Sciatic nerve (tissue), 2 donors: ENCODE data around the gene PP2D1. TPM values are rescaled to one million over a fixed set of nuclear protein-coding genes. Genes with fewer than 3 reads are reported as not detected.
"Not testable (repeated sequence)": the region's sequence is repeated elsewhere in the genome, so short reads cannot be mapped to it uniquely, and the experiment has no call there.

Source experiments
- ATAC-seq: fragments of 200-7000 bp; cut with Tn5 transposase; one replicate; pipeline ENCODE4 v1.9.1; 2020; ENCODE audit warnings: mild to moderate bottlenecking, moderate library complexity
- DNase-seq: peaks from one replicate; pipeline ENCODE4 v3.0.0-alpha.2; 2020; ENCODE audit warnings: low spot score
- intact Hi-C: fragments of 100-400 bp; cut with DNase I; formaldehyde crosslinking; loops from one replicate; pipeline ENCODE4 v1.14.2; 2022
- total RNA-seq: library from RNA; stranded (reverse); fragmentation: NEBNext Ultra II Directional; extraction: Animal tissue kit (Norgen Biotek cat#: 25700); gene quantifications from one replicate; pipeline ENCODE4 v1.2.1, GENCODE V29; 2021
- donor health status: DM: no; HTN: no; CAD: no.
- donor health status: DM: no; HTN: no; CAD: no.

Gene PP2D1
- total RNA-seq, 1 donor from 2014 or later: not detected

DNA sequence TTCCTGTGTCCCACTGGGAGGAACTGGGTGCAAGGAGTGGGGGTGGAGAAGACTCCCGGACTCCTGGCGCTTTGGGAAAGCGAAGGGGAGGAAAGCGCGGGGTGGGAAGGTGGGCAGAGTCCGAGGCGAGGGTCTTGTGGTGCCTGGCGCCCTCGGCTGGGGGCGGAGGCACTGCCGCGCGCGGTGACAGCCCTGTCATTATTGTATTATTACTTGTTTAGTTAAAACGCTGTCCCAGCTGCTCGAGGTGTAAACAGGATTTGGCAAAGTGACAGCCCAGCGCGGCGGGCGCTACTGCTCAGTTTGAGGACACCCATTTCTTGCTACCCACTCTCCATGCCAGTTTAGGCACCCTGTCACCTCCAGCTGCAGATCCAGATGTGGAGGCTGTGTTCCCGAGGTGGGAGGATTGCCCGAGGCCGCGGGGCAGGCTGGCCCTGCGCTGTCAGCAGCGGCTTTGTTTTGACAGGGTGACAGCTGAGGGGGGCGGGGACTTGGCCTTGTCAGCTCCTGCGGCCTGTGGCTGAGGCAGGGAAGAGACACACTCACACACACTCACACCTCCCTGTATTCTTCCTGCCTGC lies 29.2 kb upstream of the PP2D1 start:
- intact Hi-C loops: loop anchor here (10.0 kb wide), 1 partner anchor 144 kb away; the partner anchor contains the start of gene SGO1
- peak; percentile 90 for DNase-seq
- ATAC-seq: peak; percentile 86

DNA sequence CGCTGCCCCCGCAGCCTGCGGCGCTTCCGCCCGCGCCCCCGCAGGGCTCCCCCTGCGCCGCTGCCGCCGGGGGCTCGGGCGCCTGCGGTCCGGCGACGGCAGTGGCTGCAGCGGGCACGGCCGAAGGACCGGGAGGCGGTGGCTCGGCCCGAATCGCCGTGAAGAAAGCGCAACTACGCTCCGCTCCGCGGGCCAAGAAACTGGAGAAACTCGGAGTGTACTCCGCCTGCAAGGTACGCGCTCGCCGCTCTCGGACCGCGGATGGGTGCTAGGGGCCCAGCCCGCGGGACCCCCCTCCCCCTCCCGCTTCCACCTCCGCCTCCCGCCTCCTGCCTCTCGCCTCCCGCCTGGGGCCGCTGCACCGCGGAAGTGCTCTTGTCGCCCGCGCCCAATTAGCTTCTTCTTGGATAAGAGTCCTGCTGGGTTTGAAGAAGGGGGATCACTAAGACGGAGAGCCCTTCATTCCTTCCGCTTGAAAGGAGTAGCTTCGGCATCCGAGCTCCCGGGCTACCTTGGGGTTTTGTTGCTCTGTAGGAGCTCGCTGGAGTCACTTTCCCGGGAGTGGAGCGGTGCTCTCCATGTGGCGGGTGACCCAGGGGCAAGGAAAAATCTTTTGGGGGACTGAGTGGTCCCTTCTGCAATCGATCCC lies 28.6 kb upstream of the PP2D1 start:
- intact Hi-C loops: loop anchor here (10.0 kb wide), 1 partner anchor 144 kb away; the partner anchor contains the start of gene SGO1
- DNase-seq: peak; percentile 87
- ATAC-seq: peak; percentile 76

DNA sequence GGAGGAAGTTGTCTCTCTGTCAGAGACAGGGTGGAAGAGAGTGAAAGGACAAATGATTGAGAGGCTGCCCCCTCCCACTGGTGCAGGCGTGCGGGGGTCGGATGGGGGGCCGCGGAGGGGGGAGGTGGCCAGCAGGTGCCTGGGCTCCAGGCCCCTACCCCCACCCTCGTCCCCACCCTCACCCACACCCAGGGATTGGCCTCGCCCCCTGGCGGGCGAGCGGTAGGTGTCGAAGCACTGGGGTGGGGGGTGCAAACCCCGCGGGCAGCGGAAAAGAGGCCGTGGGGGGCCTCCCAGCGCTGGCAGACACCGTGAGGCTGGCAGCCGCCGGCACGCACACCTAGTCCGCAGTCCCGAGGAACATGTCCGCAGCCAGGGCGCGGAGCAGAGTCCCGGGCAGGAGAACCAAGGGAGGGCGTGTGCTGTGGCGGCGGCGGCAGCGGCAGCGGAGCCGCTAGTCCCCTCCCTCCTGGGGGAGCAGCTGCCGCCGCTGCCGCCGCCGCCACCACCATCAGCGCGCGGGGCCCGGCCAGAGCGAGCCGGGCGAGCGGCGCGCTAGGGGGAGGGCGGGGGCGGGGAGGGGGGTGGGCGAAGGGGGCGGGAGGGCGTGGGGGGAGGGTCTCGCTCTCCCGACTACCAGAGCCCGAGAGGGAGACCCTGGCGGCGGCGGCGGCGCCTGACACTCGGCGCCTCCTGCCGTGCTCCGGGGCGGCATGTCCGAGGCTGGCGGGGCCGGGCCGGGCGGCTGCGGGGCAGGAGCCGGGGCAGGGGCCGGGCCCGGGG lies 27.9 kb upstream of the PP2D1 start, which contains the start of gene KAT2B:
TSS of gene KAT2B (plus strand) at position 682 of the 783 bp plus-strand sequence. CDS start at position 714, 32 bp downstream.
- intact Hi-C loops: loop anchor here (5.0 to 10.0 kb wide), 2 partner anchors 93 to 145 kb away; partner anchors contain the start of genes RAB5A and SGO1
- DNase-seq (peak; percentile 89), ATAC-seq (peak; percentile 81)

DNA sequence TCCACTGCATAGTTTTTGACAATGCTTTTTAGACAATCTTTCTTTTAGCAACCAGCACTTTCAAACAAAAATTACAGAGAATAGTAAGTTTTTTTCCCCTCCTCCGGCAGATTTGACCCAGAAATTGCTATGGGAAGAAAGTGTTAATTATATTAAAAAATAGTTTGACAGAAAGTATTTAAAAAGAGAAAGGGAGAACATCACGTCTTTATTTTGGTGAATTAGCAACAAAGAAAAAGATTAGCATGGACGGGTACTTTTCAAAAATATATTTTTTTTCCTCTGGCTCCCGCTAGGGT lies 27.4 kb upstream of the PP2D1 start:
- ATAC-seq: no peak
- no peak for DNase-seq
- intact Hi-C loops: loop anchor here (5.0 kb wide), 1 partner anchor 92 kb away; the partner anchor contains the start of gene RAB5A

DNA sequence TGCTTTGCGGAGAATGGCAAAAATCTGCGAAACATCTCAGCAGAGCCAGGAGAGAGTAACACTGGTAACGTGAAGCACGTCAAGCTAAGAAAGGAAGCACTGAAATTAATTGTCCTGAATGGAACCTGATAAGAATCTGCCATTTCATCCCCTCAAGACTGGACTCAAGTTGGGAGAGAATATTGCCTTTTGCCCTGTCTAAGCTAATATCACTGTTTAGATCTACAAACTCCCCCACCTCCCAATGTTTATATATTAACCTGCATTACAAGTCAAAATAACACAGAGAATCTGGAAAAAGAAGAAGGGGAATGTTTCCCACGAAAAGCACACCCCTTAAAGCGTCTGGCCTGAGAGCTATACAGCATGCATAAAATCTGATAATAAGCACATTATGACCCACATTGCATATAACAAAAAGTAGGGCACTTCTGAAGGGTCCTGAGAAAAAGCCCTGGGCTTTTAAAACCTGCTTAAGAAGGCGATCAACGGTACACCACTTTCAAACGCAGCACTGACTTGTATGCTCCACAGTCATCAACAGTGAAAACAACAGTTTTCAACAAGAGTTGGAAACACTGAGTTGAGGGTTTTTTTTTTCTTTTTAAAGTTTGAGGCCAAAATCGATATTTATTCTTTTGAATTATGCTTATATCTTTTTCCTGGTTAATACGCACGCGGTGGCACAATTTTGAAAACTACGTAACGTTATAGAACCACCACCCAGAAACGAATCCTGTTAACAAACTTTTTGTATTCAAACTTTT lies 26.8 kb upstream of the PP2D1 start:
- no peak for ATAC-seq
- intact Hi-C loops: loop anchor here (5.0 kb wide), 1 partner anchor 92 kb away; the partner anchor contains the start of gene RAB5A
- DNase-seq: no peak

DNA sequence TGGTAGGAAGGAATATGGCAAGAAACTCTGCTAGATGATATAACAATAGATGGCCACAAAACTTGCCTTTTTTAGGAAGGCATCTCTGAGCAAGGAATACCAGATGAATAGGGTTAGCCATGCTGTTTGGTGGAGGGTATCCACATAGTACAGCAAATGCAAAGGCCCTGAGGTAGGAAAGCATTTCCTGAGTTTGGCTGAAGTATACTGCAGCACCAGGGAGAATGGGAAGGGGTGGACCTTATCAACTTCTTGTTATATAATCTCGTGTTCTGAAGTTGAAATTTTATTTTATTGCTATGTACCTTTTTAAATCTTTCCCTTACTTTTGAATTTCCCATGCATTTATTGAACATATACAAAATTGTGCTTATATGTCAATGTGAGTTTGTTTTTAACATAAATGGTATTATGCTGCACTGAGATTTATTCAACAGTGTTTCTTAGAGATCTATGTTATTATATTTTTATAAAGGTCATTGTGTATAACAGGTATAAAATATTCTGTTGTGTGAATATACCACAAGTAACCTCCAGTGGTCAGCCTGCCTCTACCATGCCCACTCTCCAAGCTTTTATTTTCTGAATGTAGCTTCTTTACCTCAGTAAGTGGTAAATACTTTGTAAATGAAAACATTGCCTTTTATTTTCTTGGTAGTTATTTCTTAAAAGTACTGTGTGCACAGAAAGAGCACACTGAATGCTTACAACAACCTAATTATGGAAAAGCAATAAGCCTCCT lies 25.4 kb upstream of the PP2D1 start:
- ATAC-seq (no peak), DNase-seq (no peak)
- intact Hi-C loops: loop anchor here (5.0 kb wide), 1 partner anchor 90 kb away; the partner anchor contains the start of gene RAB5A

DNA sequence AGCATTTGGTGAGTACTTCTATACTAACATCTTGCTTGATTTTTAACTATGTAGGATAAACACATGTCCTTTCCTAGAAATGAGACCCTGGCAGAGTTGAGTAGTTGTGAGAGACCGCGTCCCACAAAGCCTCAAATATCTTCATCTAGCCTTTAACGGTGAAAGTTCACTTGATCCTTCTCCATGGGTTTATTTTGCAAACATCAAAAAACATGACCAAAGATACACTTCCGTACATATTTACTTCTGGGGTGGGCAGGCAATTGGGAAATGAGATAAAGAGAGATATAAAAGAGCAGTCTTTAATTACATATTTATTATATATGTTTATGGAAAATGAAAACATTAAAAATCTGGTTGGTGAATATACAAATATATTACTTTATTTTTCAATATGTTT lies 23.0 kb upstream of the PP2D1 start:
- intact Hi-C loops: loop anchor here (5.0 kb wide), 1 partner anchor 88 kb away; the partner anchor contains the start of gene RAB5A

DNA sequence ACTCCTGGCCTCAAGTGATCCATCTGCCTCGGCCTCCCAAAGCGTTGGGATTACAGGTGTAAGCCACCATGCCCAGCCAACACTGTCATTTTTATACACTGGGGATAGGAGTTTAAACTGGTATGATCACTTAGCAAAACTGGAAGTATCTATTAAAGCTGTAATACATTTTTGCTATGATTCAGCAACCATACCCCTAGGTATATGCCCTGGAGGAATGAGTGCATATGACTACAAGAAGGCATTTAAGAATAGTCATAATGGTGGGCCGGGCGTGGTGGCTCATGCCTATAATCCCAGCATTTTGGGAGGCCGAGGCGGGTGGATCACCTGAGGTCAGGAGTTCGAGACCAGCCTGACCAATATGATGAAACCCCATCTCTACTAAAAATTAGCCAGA lies 19.9 kb upstream of the PP2D1 start:
- DNase-seq, intact Hi-C loops, ATAC-seq: not testable (repeated sequence)

More for the DNA sequence above, 23.0 kb upstream of the PP2D1 start:
- no peak for DNase-seq
- no peak for ATAC-seq

DNA sequence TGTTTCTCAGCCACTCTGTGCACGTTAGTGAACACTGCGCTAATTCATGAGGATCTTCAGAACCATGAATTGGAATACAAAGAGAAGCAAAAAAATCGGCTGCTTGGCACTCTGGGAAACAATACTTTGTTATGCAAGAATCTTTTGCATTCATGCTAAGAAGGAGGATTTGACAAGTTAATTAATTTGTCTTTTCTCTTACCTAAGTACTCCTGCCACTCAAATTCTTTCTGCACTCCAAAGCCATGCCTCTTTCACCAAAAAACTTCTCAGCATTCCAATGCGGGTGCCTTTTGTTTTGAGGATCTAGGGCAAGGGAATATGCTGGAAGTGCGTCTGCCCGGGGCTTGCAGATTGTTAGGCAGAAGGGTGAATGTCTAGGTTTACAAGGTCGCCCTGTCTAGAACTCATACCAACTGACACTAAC lies 16.9 kb upstream of the PP2D1 start:
- no peak for DNase-seq
- intact Hi-C loops: no loop called here
- no peak for ATAC-seq

DNA sequence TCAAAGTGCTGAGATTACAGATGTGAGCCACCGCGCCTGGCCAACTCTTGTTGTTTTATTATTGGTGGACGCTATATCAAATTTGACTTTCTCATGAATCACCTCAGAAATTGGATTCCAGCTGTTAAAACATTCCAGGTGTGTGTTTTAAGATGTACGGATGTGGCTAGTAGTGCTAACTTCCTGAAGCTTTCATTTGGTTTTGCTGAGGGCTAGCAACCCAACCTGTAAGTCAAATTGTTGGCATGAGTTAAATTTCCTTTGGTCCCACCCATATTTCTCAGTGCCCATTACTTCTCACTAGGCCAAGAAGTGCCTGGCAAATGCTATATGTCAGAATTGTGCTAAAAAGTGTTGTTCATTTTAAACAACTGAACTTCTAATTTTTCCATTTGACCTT lies 15.1 kb upstream of the PP2D1 start:
- no peak for ATAC-seq
- no peak for DNase-seq
- intact Hi-C loops: no loop called here

DNA sequence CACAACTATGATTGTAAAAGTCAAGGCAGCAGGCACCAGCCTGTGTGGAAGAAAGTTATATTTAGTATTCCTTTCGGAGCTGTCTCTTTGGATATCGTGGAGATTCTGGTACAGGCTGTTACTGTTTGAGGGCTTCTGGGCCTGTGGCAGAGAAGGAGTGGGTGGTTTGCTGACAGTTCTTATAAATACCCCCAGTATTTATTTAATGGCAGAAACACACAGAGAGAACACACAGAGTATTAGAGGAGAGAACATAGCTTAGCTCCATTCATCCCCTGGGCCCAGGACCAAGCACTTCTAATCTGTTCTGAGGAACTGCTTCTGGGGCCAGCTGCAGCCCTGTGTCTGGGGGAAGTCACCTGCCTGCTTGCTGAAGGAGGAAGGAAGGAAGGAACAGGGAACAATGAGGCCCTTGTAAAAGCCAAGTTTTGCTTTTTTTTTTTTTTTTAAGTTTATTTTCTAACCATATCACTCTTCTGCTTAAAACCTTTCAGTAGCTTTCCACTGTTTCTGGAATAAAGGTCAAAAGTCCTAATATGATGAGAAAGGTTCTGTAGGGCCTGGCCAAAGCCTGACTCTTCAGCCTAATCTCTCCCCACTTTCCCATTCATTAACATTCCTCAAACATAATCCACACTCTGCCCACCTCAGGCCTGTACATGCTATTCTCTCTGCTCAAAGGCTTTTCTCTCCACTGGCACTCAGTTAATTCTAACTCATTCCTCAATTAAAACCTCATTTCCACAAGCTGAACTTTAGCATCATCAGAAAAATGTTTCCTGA lies 11.8 kb upstream of the PP2D1 start:
- DNase-seq (peak; percentile 67), ATAC-seq (peak; percentile 94)
- intact Hi-C loops: no loop called here

DNA sequence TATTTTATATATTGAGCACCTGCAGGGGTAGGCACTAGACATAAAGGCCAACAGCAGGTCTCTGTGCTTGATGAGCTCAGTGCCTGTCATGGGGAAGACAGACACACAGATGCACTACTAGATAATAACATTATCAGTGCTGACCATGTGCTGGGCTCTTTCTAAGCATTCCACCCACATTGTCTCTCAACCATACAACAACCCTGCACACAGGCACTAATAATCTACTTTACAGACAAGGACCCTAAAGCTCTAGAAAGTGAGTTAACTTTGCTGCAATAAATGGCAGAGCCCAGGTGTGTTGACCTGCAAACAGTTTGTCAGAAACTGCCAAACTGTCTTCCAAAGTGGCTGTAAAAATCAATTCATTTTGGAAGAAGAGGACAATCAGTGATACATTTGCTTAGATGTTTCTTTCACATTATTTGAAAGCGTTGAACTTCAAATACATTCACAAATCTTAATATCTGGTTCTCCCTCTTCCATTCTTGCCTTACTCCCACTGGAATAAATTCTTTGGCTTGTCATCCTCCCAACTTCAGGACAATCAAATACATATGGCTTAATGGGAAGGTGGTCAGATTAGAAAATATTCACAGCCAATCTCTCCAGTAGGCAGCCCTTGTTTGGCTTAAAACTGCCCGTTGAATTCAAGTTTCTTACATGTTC lies 11.0 kb upstream of the PP2D1 start:
- no peak for ATAC-seq
- intact Hi-C loops: no loop called here
- no peak for DNase-seq

DNA sequence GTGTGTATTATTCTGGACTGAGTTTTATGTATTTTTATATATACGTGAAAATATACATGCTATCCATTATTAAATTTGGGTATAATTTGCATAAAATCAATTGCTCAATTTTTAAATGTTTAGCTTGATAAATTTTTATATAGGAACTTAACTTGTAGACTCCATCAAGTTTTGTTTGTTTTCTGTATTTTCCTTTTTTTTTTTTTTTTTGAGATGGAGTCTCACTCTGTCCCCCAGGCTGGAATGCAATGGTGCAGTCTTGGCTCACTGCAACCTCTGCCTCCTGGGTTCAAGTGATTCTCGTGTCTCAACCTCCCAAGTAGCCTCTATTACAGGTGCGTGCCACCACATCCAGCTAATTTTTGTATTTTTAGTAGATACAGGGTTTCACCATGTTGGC lies 4.0 kb upstream of the PP2D1 start:
- ATAC-seq, intact Hi-C loops, DNase-seq: not testable (repeated sequence)

DNA sequence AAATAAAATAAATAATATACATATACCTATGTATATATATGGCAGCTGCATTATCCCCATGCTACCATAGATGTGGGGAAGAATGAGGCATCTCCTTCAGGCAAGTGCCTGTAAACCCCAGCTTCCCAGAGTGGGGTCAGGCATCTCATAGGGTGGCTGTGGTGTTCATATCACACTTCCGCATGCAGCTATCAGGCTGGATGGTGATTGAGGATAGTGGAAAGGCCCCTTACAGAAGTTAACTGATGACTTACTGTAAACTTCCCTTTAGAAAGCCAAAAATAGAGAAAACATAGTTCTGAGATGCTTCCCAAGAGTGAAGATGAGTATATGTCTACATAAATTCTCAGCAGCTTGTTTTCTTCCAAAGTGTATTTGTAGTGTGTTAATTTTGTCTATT lies 3.5 kb upstream of the PP2D1 start:
- intact Hi-C loops: no loop called here
- ATAC-seq (no peak), DNase-seq (no peak)

DNA sequence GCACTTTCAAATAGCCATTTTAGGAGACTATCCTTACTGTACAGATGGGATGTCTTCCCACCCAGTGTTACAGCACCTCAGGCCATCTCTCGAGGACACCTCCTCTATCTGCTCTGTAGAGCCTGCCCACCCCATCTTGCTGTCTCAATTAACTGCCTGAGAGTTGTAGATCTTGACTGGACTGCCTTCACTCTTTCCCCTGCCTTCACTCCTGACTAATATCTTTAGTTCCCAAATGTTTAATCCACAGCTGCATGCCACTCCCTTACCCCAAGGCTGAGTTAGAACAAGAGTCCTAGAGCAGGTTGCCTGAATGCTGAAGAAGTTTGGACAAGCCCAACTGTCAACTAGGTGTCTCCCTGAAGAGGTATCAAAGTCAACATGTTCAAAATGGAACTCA lies 1.3 kb upstream of the PP2D1 start:
- no peak for DNase-seq
- intact Hi-C loops: no loop called here
- no peak for ATAC-seq

DNA sequence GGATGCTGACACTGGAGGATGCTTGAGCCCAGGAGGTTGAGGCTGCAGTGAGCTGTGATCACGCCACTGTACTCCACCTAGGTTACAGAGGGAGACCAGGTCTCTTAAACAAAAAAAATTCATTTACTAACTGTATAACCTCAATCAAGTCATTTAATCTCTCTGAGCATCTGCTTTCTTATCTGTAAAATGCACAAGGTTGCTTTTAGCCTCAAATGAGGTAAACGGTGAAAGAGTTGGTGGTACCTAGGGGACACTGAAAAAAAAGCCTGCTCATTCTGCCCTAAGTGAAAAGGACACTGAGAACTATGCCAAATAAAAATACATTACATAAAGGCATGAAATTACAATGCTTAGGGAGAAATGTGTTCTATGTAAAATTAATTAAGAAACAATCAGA lies 3.4 kb downstream of the PP2D1 start:
- no peak for DNase-seq
- no peak for ATAC-seq
- intact Hi-C loops: no loop called here

DNA sequence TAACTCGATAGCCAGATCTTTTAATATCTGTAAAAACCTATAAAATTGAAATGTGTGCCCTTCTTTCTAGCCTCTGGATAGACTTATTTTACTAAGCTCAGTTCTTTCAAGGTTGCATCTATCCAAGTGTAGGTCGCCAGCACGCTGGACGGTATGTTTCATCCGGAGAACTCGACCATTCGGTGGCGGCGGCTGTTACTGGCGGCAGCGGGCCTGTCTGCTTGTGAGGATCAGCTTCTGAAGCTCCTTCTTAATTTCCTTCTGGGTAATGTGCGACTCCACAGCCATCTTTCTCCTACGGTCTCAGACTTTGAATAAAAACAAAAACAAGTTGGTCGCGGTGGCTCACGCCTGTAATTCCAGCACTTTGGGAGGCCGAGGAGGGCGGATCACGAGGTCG lies 4.1 kb downstream of the PP2D1 start:
- ATAC-seq (no peak), DNase-seq (no peak)
- intact Hi-C loops: no loop called here
